ENCODE data around the gene NRG3.

- TF ChIP-seq, protein P1, sequence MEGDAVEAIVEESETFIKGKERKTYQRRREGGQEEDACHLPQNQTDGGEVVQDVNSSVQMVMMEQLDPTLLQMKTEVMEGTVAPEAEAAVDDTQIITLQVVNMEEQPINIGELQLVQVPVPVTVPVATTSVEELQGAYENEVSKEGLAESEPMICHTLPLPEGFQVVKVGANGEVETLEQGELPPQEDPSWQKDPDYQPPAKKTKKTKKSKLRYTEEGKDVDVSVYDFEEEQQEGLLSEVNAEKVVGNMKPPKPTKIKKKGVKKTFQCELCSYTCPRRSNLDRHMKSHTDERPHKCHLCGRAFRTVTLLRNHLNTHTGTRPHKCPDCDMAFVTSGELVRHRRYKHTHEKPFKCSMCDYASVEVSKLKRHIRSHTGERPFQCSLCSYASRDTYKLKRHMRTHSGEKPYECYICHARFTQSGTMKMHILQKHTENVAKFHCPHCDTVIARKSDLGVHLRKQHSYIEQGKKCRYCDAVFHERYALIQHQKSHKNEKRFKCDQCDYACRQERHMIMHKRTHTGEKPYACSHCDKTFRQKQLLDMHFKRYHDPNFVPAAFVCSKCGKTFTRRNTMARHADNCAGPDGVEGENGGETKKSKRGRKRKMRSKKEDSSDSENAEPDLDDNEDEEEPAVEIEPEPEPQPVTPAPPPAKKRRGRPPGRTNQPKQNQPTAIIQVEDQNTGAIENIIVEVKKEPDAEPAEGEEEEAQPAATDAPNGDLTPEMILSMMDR (IDR thresholded peaks at IDR 0.05), result no peak
- TF ChIP-seq POLR2A (IDR thresholded peaks at IDR 0.05) (no peak), EP300 (IDR thresholded peaks at IDR 0.05) (no peak)
These were observed 621.1 kb downstream of the NRG3 start for GRCh38 chr10:82496114-82496513.

Data from tibial nerve (tissue), 4 donors.